ENCODE results near the gene OR52I2.

The OR52I2 gene

DNA sequence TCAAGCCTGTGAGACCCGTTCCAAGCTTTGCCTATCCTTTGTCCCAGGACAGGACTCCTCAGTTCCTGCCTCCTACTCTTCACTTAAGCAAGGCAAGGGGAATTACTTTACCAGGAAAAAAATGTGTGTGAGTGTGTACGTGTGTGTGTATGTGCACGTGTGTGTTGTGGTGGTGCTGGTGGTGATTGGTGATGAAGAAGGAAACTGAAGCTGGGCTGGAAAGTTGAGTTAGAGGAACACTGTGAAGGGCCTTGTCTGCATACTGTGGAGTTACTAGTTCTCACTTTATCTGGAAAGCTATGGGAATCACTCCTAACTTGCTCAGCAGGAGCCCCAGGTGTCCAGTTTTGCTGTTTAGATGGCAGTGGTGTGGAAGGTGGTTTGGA lies 56.1 kb downstream of the OR52I2 start:
- Histone ChIP-seq H3K4me2 (ENCODE audit: low read length) (no peak overlapping the region), H3K36me3 (ENCODE audit: control insufficient read depth, low read length) (no peaks in the 10 kb centered on the region), H4K20me1 (ENCODE audit: control insufficient read depth, insufficient read depth, low read depth, low read length) (no peaks in the 10 kb centered on the region), H3K9me3 (ENCODE audit: control insufficient read depth, insufficient read depth, low read length) (no peaks in the 10 kb centered on the region), H3K4me1 (ENCODE audit: control insufficient read depth, low read length) (no peaks in the 10 kb centered on the region), H3K27me3 (ENCODE audit: control insufficient read depth, low read length) (peaks cover 3% of the 10 kb centered on the region; the same call in 1 of the 2 replicates), H3F3A (ENCODE audit: control insufficient read depth, insufficient read depth) (no peaks in the 10 kb centered on the region), H3K79me2 (ENCODE audit: control insufficient read depth, low read length) (no peaks in the 10 kb centered on the region), H3K9me2 (replicated peaks; ENCODE audit: control insufficient read depth, low read length) (no peaks in the 10 kb centered on the region), H3K4me3 (ENCODE audit: low read length) (no peak overlapping the region), H3K27ac (ENCODE audit: low read depth, low read length) (no peak overlapping the region)
- TF ChIP-seq, protein P1, sequence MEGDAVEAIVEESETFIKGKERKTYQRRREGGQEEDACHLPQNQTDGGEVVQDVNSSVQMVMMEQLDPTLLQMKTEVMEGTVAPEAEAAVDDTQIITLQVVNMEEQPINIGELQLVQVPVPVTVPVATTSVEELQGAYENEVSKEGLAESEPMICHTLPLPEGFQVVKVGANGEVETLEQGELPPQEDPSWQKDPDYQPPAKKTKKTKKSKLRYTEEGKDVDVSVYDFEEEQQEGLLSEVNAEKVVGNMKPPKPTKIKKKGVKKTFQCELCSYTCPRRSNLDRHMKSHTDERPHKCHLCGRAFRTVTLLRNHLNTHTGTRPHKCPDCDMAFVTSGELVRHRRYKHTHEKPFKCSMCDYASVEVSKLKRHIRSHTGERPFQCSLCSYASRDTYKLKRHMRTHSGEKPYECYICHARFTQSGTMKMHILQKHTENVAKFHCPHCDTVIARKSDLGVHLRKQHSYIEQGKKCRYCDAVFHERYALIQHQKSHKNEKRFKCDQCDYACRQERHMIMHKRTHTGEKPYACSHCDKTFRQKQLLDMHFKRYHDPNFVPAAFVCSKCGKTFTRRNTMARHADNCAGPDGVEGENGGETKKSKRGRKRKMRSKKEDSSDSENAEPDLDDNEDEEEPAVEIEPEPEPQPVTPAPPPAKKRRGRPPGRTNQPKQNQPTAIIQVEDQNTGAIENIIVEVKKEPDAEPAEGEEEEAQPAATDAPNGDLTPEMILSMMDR (IDR thresholded peaks at IDR 0.05; ENCODE audit: low read depth, low read length, poor library complexity, severe bottlenecking), result no peak
- TF ChIP-seq EZH2phosphoT487 (IDR thresholded peaks at IDR 0.05; ENCODE audit: borderline replicate concordance, low read length), result no peak

DNA sequence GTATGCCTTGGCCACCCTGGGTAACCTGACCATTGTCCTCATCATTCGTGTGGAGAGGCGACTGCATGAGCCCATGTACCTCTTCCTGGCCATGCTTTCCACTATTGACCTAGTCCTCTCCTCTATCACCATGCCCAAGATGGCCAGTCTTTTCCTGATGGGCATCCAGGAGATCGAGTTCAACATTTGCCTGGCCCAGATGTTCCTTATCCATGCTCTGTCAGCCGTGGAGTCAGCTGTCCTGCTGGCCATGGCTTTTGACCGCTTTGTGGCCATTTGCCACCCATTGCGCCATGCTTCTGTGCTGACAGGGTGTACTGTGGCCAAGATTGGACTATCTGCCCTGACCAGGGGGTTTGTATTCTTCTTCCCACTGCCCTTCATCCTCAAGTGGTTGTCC lies 58.4 kb downstream of the OR52I2 start:
- Histone ChIP-seq H3K4me3 (ENCODE audit: low read length) (no peak overlapping the region), H3K79me2 (ENCODE audit: control insufficient read depth, low read length) (no peaks in the 10 kb centered on the region), H4K20me1 (ENCODE audit: control insufficient read depth, insufficient read depth, low read depth, low read length) (no peaks in the 10 kb centered on the region), H3K27ac (ENCODE audit: low read depth, low read length) (no peak overlapping the region), H3F3A (ENCODE audit: control insufficient read depth, insufficient read depth) (no peaks in the 10 kb centered on the region), H3K4me1 (ENCODE audit: control insufficient read depth, low read length) (no peaks in the 10 kb centered on the region), H3K27me3 (ENCODE audit: control insufficient read depth, low read length) (peaks cover 3% of the 10 kb centered on the region; the same call in 1 of the 2 replicates), H3K9me3 (ENCODE audit: control insufficient read depth, insufficient read depth, low read length) (no peaks in the 10 kb centered on the region), H3K4me2 (ENCODE audit: low read length) (no peak overlapping the region), H3K36me3 (ENCODE audit: control insufficient read depth, low read length) (no peaks in the 10 kb centered on the region), H3K9me2 (replicated peaks; ENCODE audit: control insufficient read depth, low read length) (no peaks in the 10 kb centered on the region)
- no peak for TF ChIP-seq EZH2phosphoT487 (IDR thresholded peaks at IDR 0.05; ENCODE audit: borderline replicate concordance, low read length)
- TF ChIP-seq, protein P1 (IDR thresholded peaks at IDR 0.05; ENCODE audit: low read depth, low read length, poor library complexity, severe bottlenecking), result no peak

DNA sequence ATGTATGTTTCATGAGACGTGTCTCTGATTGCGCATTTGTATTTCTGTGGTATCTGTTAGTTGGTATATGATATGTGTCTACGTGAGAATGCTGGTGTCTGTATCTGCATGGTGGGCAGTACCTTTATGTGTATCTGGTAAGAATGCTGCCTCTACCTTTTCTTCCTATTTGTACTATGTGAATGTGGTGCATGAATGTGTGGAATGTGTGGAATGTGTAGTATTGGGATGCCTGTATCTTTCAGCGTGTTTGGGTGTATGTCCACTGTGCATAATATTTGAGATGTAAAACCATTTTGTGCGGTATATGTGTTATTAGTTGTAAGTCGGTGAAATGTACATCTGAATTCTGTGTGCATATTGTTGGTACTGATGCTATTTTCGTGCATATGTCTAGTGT lies 60.0 kb downstream of the OR52I2 start:
- Histone ChIP-seq H3K4me2 (ENCODE audit: low read length) (no peak overlapping the region), H3F3A (ENCODE audit: control insufficient read depth, insufficient read depth) (no peaks in the 10 kb centered on the region), H3K9me3 (ENCODE audit: control insufficient read depth, insufficient read depth, low read length) (no peaks in the 10 kb centered on the region), H3K27ac (ENCODE audit: low read depth, low read length) (no peak overlapping the region), H4K20me1 (ENCODE audit: control insufficient read depth, insufficient read depth, low read depth, low read length) (no peaks in the 10 kb centered on the region), H3K36me3 (ENCODE audit: control insufficient read depth, low read length) (no peaks in the 10 kb centered on the region), H3K4me3 (ENCODE audit: low read length) (no peak overlapping the region), H3K27me3 (ENCODE audit: control insufficient read depth, low read length) (no peaks in the 10 kb centered on the region), H3K79me2 (ENCODE audit: control insufficient read depth, low read length) (no peaks in the 10 kb centered on the region), H3K9me2 (replicated peaks; ENCODE audit: control insufficient read depth, low read length) (no peaks in the 10 kb centered on the region), H3K4me1 (ENCODE audit: control insufficient read depth, low read length) (no peaks in the 10 kb centered on the region)
- TF ChIP-seq, protein P1 (IDR thresholded peaks at IDR 0.05; ENCODE audit: low read depth, low read length, poor library complexity, severe bottlenecking), result no peak
- TF ChIP-seq EZH2phosphoT487 (IDR thresholded peaks at IDR 0.05; ENCODE audit: borderline replicate concordance, low read length), result no peak

DNA sequence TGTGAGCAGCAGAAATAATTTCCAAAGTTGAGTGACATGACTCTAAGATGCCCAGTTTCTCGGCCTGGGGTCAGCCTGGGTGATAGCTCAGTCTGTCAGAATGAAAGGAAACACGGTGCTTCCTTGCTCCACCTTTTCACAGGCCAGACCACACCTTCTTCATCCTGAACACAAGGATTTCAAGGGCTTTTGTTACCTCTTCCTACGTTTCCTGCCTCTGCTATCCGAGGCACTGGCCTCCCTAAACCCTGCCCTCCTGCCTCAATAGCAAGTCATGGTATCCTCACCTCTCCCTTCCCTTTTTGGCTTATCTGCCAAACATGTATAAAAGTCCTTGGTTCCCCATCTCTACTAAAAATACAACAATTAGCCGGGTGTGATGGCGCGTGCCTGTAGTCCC lies 60.5 kb downstream of the OR52I2 start:
- Histone ChIP-seq H3K27me3 (ENCODE audit: control insufficient read depth, low read length) (no peaks in the 10 kb centered on the region), H3K36me3 (ENCODE audit: control insufficient read depth, low read length) (no peaks in the 10 kb centered on the region), H4K20me1 (ENCODE audit: control insufficient read depth, insufficient read depth, low read depth, low read length) (no peaks in the 10 kb centered on the region), H3K27ac (ENCODE audit: low read depth, low read length) (no peak overlapping the region), H3F3A (ENCODE audit: control insufficient read depth, insufficient read depth) (no peaks in the 10 kb centered on the region), H3K4me2 (ENCODE audit: low read length) (no peak overlapping the region), H3K4me1 (ENCODE audit: control insufficient read depth, low read length) (no peaks in the 10 kb centered on the region), H3K9me2 (replicated peaks; ENCODE audit: control insufficient read depth, low read length) (no peaks in the 10 kb centered on the region), H3K79me2 (ENCODE audit: control insufficient read depth, low read length) (no peaks in the 10 kb centered on the region), H3K9me3 (ENCODE audit: control insufficient read depth, insufficient read depth, low read length) (no peaks in the 10 kb centered on the region), H3K4me3 (ENCODE audit: low read length) (no peak overlapping the region)
- no peak for TF ChIP-seq EZH2phosphoT487 (IDR thresholded peaks at IDR 0.05; ENCODE audit: borderline replicate concordance, low read length)
